Activated CD8-positive, alpha-beta memory T cell treated with anti-CD3 and anti-CD28 coated beads for 24 hours (primary cell): Measurements from ENCODE around the gene DAB2IP.
"Not testable (repeated sequence)": the region's sequence is repeated elsewhere in the genome, so short reads cannot be mapped to it uniquely, and the experiment has no call there.

Experiments used
- DNase-seq: peaks from one replicate; pipeline ENCODE4 v3.0.0-alpha.2; 2020

Gene DAB2IP

GRCh38 chr9:121651295-121652020, at the start of gene DAB2IP:
Gene DAB2IP, plus strand, starts transcription at chr9:121651634. Its CDS starts 142 bp downstream, at chr9:121651776.
- DNase-seq, result no peak

GRCh38 chr9:121603028-121603427, 48.4 kb upstream of the DAB2IP start:
- DNase-seq, result no peak

- DNase-seq, result no peak
Observed at GRCh38 chr9:121604242-121604641, 47.2 kb upstream of the DAB2IP start.

GRCh38 chr9:121604654-121605053, 46.8 kb upstream of the DAB2IP start:
- DNase-seq, result no peak

- no peak for DNase-seq
Observed at GRCh38 chr9:121607434-121608167, 43.8 kb upstream of the DAB2IP start.

- no peak for DNase-seq
Observed at GRCh38 chr9:121608168-121608853, 43.1 kb upstream of the DAB2IP start.

- DNase-seq, result no peak
Observed at GRCh38 chr9:121609822-121610637, 41.4 kb upstream of the DAB2IP start.

- DNase-seq, result no peak
Observed at GRCh38 chr9:121610638-121610953, 40.8 kb upstream of the DAB2IP start.

GRCh38 chr9:121612511-121612998, 38.9 kb upstream of the DAB2IP start:
- no peak for DNase-seq

- DNase-seq, result no peak
Observed at GRCh38 chr9:121613009-121613752, 38.3 kb upstream of the DAB2IP start.

- no peak for DNase-seq
Observed at GRCh38 chr9:121616123-121616755, 35.2 kb upstream of the DAB2IP start.

- DNase-seq, result no peak
Observed at GRCh38 chr9:121618504-121618903, 32.9 kb upstream of the DAB2IP start.

GRCh38 chr9:121618910-121619309, 32.5 kb upstream of the DAB2IP start:
- not testable (repeated sequence) for DNase-seq

- DNase-seq, result no peak
Observed at GRCh38 chr9:121619545-121620324, 31.7 kb upstream of the DAB2IP start.

- no peak for DNase-seq
Observed at GRCh38 chr9:121620325-121620673, 31.1 kb upstream of the DAB2IP start.

GRCh38 chr9:121620777-121621449, 30.5 kb upstream of the DAB2IP start:
- no peak for DNase-seq

- DNase-seq, result no peak
Observed at GRCh38 chr9:121622387-121623203, 28.8 kb upstream of the DAB2IP start.

- DNase-seq, result not testable (repeated sequence)
Observed at GRCh38 chr9:121623430-121623829, 28.0 kb upstream of the DAB2IP start.

- DNase-seq, result no peak
Observed at GRCh38 chr9:121625590-121625989, 25.8 kb upstream of the DAB2IP start.
